HG03442 (cell line): ENCODE data around the gene VAMP2.
A peak's percentile ranks its signal among the peaks of the same experiment; 100 is the strongest.

ENCODE experiments used
- ATAC-seq: cut with Tn5 transposase; IDR thresholded peaks from one replicate; pipeline ENCODE4 v1.9.1; 2021; ENCODE audit warnings: mild to moderate bottlenecking, moderate library complexity; ENCODE audit not compliant: unreplicated experiment

Gene VAMP2

DNA sequence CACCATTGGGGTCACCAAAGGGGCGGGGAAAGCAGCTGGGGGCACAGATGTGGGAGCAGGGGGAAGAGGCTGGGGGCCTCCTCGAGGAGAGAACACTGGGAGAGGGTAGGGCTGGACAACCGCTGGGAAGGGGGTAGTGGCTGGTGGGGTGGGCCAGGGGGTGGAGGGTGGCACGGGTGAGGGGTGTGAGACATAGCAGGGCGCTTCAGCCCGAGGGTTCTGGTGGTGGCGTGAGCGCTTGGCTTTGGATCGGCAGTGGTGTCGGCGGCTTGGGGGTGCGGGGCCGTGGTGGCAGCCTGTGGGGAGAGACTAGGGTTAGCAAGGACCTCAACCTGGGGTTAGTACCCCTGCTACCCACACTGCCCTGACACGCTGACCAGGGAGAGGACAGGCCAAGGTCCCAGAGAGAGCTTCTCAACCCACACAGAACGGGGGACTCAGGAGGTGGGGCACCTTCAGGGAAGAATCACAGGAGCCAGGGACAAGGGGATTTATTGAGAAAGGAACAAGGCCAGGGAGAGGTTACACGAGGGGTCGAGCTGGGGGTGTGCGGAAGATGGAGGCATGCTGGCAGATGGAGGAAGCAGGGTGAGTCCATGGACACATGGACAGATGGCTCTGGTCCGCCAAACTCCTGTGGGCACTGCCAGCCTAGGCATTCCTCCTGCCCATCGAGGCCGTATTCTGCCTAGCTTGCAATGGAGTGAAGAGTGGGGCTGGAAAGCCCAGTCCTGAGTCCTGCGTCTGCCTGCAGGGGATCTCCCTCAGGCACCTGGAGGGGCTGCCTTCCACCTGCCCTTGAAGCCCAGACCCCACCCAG lies 19.0 kb downstream of the VAMP2 start:
- ATAC-seq = no peak

DNA sequence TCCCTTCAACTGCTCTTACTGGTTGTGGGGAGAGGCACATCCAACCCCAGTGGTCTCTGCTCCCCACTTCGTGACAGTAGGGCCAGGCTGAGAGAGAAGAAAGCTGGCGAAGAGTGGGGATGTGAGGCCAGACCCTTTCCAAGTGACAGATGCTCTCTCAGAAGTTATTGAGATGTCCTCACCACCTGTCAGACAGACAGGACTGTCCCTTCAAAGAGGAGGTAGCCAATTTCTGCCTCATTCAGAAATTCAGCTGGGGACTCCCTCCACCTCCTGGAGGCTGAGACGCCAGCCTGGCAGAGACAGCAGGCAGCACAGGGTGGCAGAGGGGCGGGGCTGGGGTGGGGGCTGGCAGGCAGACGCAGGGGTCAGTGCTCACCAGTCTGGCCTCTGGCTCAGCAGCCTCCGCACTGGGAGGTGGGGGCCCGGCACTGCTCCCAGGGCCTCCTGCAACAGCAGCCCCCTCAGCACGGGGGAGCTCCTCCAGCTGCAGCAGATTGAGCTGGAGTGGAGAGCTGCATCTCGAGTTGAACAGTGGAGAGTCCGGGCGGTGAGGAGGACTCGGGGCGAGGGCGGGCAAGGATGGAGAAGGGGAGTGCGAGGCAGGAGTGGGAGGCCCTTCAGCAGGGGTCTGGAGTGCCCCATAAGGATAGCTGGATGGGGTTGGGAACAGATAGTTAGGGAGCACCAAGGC lies 19.7 kb downstream of the VAMP2 start:
- ATAC-seq = no peak

DNA sequence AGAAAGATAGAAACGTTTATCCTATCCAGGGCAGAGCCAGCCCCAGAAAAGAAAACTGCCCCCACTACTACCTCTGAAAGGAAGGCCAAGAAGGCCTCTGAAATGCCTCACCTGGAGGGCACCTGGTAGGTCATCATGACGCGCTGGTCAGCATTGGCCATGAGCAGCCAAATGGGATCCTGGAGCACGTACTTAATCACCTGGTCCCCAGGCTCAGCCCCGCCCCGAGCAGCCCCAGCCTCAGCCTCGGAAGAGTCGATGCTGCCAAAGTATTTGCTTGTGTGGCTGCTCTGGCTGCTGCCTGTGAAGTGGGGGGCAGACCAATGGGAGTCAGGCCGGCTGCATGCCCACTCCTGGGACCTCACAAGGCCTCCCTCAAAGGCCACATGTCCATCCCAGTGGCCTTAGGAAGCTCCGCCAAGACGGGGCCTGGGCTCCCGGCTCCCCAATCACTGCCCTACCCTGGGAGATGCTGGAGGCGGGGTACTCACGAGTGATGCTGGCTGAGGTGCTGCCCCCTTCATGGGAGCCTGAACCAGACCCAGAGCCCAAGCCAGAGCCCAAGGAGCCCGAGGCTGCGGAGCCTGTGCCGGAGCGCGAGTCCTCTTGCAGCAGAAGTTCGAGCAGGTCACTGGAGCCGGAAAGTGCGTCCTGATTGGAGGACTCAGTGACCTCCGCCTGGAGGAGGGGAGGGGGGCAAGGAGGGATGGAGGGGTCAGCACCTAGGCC lies 20.4 kb downstream of the VAMP2 start:
- ATAC-seq = no peak

DNA sequence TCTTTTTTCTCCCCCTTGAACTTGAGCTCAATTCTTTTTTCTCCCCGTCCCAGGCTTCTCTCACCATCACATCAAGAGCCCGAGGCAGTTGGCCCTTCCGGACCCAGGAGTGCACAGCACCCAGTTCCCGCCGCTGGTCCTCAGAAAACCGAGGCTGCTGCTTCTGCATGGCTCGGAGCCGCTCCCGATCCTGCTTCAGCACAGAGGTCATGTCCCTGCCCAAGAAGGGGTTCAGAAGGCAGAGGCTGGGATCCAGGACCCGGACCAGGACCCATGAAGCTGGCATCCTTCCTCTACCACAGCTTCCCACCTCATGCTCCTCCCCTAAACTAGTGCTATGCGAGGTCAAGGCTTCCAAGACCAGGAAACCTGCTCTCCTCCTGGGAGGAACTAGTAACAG lies 21.0 kb downstream of the VAMP2 start:
- ATAC-seq = no peak

DNA sequence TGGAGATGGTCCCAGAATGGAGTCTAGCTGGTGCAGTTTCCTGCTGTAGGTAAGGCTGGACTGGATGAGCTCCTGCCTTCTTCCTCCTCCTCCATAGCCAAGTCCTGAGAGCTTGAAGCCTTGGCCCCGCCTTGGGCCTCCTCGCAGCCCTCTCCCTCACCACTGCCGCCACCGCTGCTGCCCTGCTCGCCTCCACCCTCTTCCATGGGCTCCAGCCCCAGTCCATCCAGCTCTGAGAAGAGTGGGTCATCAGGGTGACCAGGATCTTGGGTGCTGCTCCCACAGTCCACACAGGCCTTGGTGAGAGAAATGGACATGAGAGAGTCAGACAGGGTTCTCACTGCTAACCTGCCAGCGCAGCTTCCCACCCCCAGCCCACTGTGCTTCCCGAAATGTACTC lies 21.7 kb downstream of the VAMP2 start:
- no peak for ATAC-seq

DNA sequence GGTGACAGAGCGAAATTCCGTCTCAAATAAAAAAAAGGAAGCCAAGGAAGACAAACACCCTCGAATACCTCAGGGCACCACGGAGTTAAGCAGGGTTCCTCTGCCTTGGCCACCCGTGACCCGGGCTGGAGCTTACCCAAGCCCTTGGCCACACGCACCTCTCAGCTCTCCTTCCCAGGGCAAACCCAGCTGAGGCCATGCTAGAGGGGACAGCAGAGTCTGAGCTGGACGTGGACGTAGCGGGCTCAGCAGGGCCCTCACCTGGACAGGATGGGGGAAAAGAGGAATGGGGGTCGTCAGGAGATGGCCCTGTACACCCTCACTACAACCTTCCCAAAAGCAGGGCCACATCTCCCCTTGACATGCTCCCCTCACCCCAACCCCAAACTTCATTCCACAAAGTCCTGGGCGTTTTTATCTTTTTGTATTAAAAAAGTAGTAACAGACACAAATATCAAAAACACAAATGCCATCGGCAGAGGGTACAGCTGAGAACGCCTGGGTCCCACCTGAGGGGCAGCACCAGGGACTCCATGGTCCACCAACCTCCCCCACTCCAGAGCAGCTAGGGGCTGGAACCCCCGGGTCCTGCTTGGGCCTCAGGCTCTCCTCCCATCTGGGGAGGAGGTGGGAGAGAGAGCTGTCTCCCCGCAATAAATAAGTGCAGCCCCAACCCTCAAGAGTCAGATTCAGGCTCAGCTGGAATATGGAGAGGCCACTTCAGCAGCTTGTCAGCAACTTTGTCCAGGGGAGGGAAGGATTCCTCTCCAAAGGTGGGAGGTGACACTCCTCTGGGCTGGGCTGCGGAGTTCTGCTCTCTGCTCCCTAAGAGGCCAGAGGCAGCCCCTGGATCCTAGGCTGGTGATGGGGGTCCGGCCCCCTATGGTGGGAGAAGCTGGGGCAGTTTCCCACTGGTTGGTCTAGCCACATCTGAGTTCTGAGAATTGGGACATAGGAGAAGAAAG lies 22.4 kb downstream of the VAMP2 start:
- no peak for ATAC-seq

DNA sequence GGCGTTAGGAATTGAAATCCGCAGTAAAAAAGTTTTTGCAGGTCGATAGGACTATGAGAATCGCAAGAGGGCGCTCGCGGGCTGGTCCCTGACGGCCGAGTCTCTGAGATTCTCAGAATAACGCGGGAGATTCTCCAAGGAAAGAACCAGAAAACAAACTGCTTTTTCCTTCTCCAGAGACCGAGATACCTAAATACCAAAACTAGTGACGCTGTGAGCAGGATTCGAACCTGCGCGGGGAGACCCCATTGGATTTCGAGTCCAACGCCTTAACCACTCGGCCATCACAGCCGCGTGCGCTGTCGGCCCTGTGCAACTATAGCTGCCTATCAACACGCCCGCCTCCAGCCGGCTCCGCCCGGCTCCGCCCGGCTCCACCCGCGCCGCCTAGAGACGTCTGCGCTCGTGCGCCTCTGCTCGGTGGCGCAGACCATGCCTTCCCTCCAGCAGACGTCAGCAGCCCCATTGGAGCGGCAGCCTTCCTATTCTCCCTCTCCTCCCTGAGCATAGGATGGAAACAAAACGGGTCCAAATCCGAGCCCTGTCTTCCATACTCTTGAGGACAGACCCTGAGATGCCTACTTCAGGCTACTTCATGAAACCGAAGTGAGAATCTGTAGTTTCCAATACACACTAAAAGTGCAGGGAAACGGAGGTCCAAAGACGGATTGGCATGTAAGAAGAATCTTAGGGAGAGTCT lies 23.9 kb downstream of the VAMP2 start:
- ATAC-seq = peak; percentile 81

DNA sequence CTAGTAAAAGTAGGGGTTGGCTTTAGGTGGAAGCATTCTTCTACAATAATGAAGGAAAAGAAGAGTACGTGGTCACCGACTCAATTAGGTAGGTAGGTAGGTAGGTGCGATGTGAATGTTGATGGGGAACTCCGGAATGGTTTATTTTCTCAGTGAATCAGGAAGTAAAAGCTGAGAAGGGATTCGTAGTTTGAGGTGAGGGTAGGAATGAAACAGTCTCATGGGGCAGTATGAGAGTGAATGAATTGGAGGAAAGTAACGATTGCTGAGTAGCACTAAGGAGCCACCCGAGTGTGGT lies 24.4 kb downstream of the VAMP2 start:
- no peak for ATAC-seq

DNA sequence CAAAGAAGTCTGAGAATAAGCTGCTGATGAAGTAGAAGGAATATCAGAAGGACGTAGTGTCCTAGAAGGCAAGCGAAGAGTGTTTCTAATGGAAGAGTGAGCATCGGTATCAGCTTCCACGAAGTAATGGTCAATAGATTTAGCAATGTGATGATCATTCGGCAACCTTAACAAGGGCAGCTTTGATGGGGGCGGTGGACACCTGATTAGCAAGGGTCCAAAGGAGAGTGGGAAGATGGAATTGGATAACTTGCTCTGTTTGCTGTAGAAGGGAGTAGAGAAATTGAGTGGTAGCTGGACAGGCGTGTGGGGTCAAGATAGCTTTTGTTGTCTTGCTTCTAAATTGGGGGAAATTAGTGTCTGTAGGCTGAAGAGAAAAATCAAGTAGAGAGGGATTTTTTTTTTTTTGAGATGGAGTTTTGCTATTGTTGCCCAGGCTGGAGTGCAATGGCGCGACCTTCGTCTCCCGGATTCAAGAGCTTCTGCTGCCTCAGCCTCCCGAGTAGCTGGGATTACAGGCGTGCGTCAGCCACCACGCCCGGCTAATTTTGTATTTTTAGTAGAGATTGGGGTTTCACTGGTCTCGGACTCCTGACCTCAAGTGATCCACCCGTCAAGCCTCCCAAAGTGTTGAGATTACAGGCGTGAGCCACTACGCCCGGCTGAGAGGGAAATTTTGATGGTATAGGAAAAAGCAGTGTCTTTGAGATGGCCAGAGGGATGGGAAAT lies 24.9 kb downstream of the VAMP2 start:
- no peak for ATAC-seq

DNA sequence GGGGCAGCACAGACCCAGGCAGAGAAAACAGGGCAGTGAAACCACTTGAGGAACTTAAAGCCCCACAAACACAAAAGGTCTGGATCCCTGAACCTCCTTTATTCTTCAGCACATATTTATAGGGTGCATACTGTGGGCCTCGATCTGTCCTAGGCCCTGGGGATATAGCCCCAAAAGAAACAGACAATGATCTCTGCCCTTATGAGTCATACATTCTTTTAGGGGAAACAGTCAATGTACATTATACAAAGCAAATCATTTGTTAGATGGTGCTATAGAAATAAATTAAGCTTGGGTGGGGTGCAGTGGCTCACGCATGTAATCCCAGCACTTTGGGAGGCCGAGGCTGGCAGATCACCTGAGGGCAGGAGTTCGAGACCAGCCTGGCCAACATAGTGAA lies 28.8 kb downstream of the VAMP2 start:
- no peak for ATAC-seq

DNA sequence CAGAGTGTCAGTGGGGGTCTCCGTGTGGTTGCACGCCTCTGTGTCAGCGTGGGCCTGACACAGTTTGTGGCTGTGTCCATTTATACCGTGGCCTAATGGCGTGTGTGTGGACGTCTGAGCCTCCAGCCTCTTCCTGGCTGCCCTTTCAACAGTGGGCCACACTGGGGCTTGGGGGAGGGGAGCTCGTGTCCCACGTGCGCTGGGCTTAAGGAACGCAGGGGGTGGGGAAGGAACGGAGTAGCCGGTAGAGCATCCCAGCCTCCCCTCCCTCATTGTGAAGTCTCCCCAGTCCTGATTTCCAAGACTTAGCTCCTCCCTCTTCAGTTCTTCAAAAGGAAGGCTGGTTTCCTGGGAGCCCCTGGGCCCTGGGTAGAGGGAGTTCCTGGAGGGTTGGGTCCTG lies 29.3 kb downstream of the VAMP2 start:
- no peak for ATAC-seq

DNA sequence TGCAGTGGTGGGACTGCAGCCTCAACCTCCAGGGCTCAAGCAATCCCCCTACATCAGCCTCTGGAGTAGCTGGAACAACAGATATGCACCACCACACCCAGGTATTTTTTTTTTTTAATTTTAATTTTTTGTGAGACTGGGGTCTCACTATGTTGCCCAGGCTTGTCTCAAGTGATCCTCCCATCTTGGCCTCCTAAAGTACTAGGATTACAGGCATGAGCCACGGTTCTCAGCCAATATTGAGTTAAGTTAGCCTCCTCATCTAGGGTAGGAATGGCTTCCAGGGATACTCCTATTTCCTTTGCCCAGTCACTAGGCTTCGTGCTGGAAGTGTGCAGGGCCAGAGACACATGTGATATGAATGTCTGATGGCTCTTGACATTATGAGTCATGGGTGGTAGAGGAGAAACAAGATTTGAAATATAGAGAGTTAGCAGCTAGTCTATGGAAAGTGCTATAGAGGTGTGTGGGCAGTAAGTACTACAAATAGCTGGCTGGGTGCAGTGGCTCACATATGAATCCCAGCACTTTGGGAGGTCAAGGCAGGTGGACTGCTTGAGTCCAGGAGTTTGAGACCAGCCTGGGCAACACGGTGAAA lies 30.8 kb downstream of the VAMP2 start:
- no peak for ATAC-seq

DNA sequence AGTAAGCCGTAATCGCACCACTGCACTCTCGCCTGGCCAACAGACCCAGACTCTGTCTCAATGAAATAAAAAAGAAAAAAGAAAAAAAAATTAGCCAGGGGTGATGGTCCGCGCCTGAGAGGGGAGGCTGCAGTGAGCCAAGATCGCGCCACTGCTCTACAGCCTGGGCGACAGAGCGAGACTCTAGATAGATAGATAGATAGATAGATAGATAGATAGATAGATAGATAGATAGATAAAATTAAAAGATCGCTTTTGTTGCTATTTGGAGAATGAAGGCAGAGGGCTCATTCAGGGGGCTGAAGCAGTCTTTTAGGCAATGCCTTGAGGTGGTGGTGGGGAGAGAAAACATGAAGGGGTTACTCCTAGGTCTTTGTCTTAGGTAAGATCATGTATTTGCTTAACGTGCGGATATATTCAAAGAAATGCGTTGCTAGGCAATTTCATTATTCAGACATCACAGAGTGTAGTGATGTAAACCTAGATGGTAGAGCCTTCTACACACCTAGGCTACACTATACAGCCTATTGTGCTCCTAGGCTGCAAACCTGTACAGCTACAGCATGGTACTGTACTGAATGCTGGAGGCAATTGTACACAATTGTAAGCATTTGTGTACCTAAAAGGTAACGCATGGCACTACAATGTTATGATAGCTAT lies 34.5 kb downstream of the VAMP2 start:
- no peak for ATAC-seq

DNA sequence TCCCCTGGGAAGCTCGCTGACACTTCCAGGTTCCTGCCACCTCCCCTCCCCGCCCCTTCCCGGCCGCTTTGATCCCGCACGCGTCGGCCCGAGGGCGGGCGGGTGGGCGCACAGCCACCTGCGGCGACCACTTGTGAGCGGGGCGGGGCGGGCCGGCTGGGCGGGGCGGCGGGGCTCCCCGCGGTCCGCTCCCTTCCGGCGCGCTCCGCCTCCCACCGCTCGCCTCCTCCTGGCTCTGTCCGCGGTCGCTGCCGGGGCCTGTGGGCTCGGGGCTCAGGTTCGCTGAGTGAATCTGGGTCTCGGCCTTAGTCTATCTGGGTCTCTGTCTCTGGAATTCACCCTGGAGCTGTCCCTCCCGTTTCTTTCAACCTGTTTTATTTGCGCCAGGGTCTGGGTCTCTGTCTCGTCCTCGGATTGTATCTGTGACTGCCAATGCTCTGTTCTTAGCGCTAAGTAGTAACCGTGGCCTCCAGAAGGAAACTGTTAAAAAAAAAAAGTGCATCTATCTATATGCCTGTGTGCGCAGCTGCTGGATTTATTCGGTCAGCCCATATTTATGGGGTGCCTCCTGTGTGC lies 36.2 kb downstream of the VAMP2 start:
- ATAC-seq = no peak

DNA sequence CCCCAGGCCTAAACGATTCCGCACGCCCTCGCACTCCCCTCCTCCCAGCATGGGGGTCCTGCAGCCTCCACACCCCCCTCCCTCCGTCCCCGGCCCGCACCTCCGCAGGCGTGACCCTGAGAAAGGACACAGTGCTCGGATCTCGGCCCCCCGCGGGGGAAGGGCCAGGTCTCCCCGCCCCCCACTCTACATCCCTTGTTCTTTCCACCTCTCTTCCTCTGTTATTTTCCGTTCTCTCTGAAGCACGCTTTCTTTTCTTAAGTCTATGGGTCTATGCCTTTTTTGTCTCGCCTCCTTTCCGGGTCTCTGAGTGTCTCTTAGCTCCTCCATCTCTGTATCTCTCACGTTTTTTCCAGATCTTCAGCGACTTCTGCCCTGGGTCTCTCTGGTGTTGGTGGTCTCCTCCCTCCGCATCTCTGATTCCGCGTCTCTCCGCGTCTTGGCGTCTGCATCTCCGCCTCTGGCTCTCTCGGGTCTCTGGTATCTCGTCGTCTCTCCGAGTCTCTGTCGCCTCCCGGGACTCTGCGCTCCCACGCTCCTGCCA lies 36.7 kb downstream of the VAMP2 start:
- ATAC-seq = no peak

DNA sequence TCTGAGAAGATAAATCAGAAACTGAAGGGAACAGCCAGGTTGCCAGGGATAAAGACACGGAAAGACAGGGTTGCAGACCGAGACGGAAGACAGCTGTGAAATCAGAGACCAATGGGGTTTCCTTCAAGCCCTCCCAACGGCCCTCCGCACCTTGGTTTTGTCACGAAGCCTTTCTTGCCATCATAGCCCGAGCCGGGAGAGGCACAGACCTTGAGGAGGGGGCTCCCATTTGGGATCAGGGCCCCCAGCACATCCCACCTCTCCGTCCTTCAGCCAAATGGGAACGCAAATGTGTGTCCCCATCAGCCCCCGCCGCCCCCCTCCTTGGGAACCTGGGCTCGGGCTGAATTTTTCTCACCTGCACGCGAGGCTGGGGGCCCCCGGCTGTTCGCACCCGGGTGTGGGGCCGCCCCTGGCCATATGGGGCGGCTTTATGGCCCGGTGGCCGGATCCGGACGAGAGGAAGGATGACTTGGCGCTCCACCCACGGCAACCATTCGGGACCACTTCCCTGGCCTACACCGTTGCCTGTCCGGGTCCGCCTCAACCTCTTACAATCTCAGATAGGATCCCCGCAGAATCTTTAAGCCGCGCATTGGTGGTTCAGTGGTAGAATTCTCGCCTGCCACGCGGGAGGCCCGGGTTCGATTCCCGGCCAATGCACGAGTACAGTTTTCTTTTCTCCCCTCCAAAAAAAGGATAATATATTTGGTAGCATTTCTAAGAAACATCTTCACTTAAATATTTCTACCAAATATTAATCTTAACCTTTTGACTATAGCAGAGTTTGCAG lies 37.4 kb downstream of the VAMP2 start:
- ATAC-seq = no peak
